OCI-LY7 (cell line): ENCODE measurements around the gene KRT80.

Experiments
- CTCF ChIP-seq: fragments of 200-600 bp; sonication (generic); conservative IDR thresholded peaks from 2 replicates; pipeline ENCODE4 v1.5.1; 2014; ENCODE audit warnings: mild to moderate bottlenecking, antibody characterized with exemption, low read length, moderate library complexity, mixed read lengths
- EZH2phosphoT487 ChIP-seq: fragments of 200-600 bp; sonication (generic); IDR thresholded peaks from 2 replicates; pipeline ENCODE4 v1.6.1; 2018; ENCODE audit warnings: low read depth, borderline replicate concordance, mild to moderate bottlenecking, mixed run types, antibody characterized with exemption, low read length, moderate library complexity, mixed read lengths

DNA sequence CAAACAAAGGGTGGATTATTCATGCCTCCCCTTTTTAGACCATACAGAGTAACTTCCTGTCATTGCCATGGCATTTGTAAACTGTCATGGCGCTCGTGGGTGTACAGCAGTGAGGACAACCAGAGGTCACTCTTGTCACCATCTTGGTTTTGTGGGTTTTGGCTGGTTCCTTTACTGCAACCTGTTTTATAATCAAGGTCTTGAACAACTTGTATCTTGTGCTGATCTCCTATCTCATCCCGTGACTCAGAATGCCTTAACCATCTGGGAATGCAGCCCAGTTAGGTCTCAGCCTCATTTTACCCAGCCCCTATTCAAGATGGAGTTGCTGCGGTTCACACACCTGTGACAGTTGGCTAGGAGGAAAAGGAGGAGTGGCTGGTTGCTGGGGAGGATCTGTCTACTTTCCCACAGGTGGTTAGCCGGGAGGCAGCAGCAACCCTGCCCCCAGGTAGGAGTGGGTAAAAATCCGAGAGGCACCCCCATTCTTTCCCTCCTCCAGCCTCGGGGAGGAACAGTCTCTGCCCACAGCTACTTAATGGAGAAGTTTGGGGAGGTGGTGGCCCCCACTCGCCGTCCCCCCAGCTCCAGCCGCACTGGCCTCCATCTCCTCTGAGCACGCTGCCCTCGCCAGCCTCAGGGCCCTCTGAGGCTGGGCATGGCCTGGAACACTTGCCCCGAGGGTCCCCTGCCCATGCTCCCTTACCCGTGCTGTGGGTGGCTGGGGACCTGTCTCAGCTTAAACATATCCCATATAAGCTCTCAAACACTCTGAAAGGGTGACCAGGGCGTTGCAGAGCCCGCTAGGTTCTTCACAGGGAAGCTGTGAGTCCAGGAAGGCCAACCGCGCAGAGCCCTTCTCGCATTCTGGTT lies 70.6 kb downstream of the KRT80 start:
- TF ChIP-seq CTCF: no peak
- no peak for TF ChIP-seq EZH2phosphoT487
